Measurements from ENCODE around the gene DNASE1L3.

Gene DNASE1L3

GRCh38 chr3:58218904-58219303 lies 8.1 kb upstream of the DNASE1L3 start:
- H3K4me3 ChIP-seq (ENCODE audit: control insufficient read depth, low read depth, low read length), result no peak overlapping the region
- DNase-seq (ENCODE audit: low read depth), result no peak
- TF ChIP-seq, protein P1, sequence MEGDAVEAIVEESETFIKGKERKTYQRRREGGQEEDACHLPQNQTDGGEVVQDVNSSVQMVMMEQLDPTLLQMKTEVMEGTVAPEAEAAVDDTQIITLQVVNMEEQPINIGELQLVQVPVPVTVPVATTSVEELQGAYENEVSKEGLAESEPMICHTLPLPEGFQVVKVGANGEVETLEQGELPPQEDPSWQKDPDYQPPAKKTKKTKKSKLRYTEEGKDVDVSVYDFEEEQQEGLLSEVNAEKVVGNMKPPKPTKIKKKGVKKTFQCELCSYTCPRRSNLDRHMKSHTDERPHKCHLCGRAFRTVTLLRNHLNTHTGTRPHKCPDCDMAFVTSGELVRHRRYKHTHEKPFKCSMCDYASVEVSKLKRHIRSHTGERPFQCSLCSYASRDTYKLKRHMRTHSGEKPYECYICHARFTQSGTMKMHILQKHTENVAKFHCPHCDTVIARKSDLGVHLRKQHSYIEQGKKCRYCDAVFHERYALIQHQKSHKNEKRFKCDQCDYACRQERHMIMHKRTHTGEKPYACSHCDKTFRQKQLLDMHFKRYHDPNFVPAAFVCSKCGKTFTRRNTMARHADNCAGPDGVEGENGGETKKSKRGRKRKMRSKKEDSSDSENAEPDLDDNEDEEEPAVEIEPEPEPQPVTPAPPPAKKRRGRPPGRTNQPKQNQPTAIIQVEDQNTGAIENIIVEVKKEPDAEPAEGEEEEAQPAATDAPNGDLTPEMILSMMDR (IDR thresholded peaks at IDR 0.05; ENCODE audit: control insufficient read depth, insufficient read depth, low read depth, low read length, missing control alignments), result no peak

DNA sequence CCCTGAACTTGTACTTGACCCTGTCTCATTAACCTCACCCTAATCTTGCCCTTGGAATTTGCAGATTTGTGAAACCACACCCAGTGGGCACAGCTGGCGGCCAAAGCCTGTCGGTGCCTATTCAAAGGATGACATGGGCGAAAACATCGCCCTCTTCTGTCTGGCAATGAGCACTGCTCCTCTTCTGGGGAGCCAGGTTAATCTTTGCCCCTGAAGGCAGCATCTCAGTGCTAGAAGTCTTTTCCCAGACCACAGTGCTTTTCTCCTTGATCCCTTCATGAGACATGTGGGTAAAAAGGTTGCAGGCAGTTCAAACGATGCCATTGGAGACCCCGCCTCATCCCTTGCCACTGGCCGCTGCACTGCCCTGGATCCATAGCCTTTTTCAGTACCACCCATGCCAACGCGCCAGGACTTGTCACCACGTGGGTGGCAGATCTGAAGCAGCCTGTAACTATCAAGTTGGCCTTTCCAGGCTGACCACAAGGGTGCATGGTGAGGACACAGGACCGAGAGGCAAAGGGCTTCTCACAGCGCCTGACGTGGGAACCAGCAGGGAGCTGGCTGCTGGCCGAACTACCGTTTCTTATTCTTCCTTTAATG lies 6.5 kb upstream of the DNASE1L3 start:
- TF ChIP-seq, protein P1 (IDR thresholded peaks at IDR 0.05; ENCODE audit: control insufficient read depth, insufficient read depth, low read depth, low read length, missing control alignments), result peak; percentile 86

GRCh38 chr3:58216496-58217195 lies 5.9 kb upstream of the DNASE1L3 start:
- DNase-seq (ENCODE audit: low read depth), result no peak
- TF ChIP-seq, protein P1 (IDR thresholded peaks at IDR 0.05; ENCODE audit: control insufficient read depth, insufficient read depth, low read depth, low read length, missing control alignments), result no peak
- H3K4me3 ChIP-seq (ENCODE audit: control insufficient read depth, low read depth, low read length), result no peak overlapping the region

More for the DNA sequence above, 6.5 kb upstream of the DNASE1L3 start:
- DNase-seq (ENCODE audit: low read depth), result peak; percentile 28
- no peak overlapping the region for H3K4me3 ChIP-seq (ENCODE audit: control insufficient read depth, low read depth, low read length)

DNA sequence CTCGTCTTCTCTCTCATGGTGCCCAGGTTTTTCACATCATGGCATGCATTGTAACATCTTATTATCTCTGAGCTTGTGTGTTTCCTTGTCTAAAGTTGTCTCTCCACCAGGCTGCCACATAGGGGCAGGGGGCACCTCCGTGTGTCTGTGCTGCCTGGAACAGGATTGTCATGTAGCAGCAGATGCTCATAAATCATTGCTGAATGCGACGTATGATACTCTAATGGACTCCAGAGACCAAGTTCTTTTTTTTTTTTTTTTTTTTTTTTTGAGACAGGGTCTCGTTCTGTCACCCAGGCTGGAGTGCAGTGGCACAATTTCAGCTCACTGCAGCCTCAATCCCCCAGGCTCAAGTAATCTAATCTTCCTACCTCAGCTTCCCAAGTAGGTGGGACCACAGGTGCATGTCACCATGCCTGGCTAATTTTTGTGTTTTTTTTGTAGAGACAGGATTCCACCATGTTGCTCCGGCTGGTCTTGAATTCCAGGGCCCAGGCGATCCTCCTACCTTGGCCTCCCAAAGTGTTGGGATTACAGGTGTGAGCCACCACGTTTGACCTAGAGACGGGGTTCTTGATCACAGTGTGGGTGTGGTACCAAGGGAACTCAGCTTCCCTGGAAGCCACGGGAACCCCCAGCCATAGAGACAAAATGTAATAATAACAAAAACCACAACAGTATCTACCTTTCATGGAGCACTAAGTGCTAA lies 4.7 kb upstream of the DNASE1L3 start:
- TF ChIP-seq, protein P1 (IDR thresholded peaks at IDR 0.05; ENCODE audit: control insufficient read depth, insufficient read depth, low read depth, low read length, missing control alignments), result no peak
- H3K4me3 ChIP-seq (ENCODE audit: control insufficient read depth, low read depth, low read length), result no peak overlapping the region
- no peak for DNase-seq (ENCODE audit: low read depth)

GRCh38 chr3:58214484-58215316 lies 3.9 kb upstream of the DNASE1L3 start:
- TF ChIP-seq, protein P1 (IDR thresholded peaks at IDR 0.05; ENCODE audit: control insufficient read depth, insufficient read depth, low read depth, low read length, missing control alignments), result no peak
- DNase-seq (ENCODE audit: low read depth), result no peak
- no peak overlapping the region for H3K4me3 ChIP-seq (ENCODE audit: control insufficient read depth, low read depth, low read length)

GRCh38 chr3:58209933-58210332 lies 839 bp downstream of the DNASE1L3 start:
- H3K4me3 ChIP-seq (ENCODE audit: control insufficient read depth, low read depth, low read length), result no peak overlapping the region
- TF ChIP-seq, protein P1 (IDR thresholded peaks at IDR 0.05; ENCODE audit: control insufficient read depth, insufficient read depth, low read depth, low read length, missing control alignments), result no peak
- no peak for DNase-seq (ENCODE audit: low read depth)

Data from AG09309 (cell line).